Astrocyte (in vitro differentiated cells and primary cell): ENCODE measurements around the gene NAB2.

Source experiments
- CTCF ChIP-seq: IDR thresholded peaks from 2 replicates; pipeline ENCODE4 v1.5.1; 2011; ENCODE audit warnings: low read depth, mild to moderate bottlenecking, inconsistent platforms, low read length, moderate library complexity; ENCODE audit not compliant: insufficient read depth
- EZH2 ChIP-seq: IDR thresholded peaks from 2 replicates; pipeline ENCODE4 v1.6.1; 2012; ENCODE audit warnings: mild to moderate bottlenecking, low read length, inconsistent platforms; ENCODE audit not compliant: insufficient read depth

DNA sequence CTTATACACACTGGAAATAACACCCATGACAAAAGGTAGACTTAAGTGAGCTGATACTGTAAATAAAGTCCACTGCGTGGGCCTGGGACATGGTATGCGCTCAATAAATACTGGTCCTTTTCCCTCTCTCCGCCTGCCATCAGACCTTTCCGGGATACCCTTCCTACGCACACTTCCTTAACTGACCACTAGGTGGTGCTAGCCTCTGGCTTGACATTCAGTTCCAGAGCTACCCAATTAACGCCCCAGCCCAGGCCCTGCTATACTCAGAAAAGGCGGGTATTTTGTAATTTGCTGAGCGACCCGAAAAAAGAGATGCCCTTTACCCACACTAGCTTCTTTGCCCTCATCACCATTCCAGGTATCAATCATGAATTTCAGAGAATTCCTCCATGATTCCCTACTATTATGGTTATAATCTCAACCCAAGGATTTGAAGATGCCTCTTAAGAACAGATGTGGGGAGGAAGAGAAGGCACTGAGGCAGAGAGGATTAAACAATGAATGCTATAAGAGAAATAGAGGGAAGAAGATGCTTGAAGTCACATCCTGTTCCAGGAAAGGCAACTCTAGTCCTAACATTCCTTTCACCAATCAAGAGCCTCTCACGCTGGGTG is 35.5 kb downstream of the NAB2 start:
- TF ChIP-seq CTCF, result peak; percentile 97
- no peak for TF ChIP-seq EZH2
